HPDE6-E6E7 (cell line): ENCODE data around the gene HBG1.

Experiments used
- DNase-seq: peaks from one replicate; pipeline ENCODE4 v3.0.0; 2011; ENCODE audit warnings: missing footprints; ENCODE audit errors: extremely low spot score

Gene HBG1

DNA sequence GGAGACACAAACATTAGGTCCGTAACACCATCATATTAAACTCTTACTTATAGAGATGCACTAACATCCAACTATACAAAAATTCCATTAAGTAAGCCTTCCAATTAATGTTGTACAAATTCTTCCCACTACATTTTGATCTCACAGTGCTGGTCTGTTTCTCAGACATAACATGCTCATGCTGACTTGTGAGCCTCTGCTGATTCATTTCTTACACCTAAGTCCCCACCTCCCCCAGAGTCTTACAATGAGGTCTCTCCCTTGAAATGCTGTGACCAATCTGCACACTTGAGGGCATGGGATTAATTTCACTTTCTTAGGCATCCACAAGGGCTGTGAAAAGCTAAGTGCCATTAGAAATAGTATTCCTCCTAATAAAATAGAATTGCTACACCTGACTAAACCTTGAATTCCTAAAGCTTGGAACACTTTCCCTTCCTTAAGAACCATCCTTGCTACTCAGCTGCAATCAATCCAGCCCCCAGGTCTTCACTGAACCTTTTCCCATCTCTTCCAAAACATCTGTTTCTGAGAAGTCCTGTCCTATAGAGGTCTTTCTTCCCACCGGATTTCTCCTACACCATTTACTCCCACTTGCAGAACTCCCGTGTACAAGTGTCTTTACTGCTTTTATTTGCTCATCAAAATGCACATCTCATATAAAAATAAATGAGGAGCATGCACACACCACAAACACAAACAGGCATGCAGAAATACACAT lies 2.0 kb downstream of the HBG1 start:
- no peak for DNase-seq

DNA sequence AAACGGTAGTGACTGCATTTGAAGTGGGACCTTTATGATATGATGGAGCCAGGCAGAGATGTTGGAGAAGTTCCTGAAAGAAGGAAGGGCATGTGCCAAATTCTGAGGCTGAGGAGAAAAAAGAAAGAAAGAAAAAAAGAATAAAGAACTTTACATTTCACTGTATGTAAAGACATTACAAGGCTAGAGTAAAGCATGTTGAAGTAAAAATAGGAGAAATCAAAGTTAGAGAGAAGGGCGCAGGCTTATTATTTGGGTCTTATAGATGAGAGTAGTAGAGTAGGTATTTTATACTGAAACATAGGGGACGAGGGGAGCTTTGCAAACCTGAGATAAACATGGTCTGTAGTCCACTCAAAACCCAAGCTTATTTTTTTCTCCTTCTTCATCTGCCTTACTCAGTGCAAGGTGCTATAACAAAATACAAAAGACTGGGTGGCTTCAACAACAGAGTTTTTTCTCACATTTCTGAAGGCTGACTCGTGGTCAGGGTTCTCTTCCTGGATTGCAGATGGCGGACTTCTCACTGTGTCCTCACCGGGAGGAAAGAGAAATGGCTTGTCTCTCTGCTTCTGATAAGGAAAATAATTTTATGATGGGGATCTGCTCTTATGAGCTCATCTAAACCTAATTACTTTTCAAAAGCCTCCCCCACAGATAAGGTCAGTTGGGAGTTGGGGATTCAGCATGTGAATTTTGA lies 2.7 kb downstream of the HBG1 start:
- no peak for DNase-seq

DNA sequence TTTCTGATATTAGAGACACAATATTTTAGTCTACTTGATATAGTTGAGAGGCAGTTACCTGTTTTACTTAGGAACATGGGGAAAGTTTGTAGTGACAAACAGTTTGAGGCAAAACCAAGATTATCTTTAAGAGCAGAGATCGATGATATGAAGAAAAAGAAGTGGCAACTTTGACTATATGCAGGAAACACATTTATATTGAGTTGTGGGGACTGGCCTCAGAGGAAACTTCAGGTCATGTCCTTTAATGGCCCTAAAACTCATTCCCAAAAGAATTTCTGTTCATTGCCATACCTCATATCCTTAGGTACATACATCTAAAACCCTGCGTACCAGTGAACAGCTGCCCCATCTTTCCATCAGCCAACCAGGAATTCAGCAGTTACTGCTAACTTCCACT lies 4.5 kb downstream of the HBG1 start:
- DNase-seq, result no peak

- no peak for DNase-seq
These were observed 5.9 kb downstream of the HBG1 start for GRCh38 chr11:5243816-5244180.

GRCh38 chr11:5242933-5243815 lies 6.5 kb downstream of the HBG1 start:
- DNase-seq, result no peak

DNA sequence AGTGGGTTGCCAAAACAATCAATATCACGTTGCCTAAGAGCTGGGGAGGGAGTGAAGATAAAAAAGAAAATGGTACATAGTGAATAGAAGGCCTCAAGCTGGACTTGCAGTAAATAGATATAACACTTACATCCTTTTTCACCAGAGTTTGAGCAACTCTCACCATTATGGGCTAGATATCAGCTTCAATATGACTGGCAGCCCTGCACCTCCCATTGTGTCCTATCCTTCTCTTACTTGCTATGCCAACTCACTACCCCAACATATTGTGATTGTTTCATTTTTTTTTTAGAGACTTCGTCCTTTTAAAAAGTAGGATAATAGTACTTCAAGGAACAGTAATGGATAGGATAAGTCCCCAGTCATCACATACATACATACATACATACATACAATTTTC lies 7.4 kb downstream of the HBG1 start:
- no peak for DNase-seq

- no peak for DNase-seq
These were observed 8.2 kb downstream of the HBG1 start for GRCh38 chr11:5241458-5241857.

DNA sequence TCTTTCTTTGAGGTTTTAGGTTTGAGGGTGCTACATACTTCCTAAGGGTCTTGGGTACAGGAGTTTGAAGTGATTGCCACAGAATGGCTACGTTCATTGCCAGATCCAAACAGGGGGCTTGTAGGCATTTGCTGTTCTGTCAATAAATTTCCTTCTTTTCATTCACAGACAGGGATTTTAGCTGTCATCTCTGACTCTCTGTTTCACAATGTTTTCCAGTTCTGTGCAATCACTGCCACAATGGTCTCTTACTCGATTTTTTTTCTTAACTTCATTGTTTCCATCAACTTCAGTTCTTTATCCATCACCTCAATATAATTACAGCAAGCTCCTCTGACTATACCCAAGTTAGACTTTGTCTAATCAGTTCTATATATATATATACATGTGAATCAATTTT lies 9.2 kb downstream of the HBG1 start:
- DNase-seq, result no peak

DNA sequence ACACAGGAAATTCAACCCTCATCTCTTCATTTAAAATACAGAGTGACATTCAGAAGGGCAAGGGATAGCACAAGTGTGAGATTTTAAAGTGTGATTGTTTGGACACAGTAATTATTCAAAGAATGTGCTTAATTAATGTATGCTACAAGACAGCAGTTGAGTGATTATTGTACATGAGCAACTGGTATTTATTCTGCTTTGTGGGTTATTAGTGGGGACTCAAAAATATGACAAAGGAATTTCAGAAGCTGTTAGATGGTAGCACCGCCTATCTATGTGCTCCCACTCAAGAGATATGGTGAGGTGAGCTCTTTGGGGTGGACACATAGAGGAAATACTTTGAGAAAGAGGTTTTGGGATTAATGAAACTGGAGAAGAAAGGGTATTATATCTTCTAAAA lies 9.6 kb downstream of the HBG1 start:
- DNase-seq, result no peak

- no peak for DNase-seq
These were observed 10.6 kb downstream of the HBG1 start for GRCh38 chr11:5239046-5239445.

GRCh38 chr11:5238486-5238885 lies 11.2 kb downstream of the HBG1 start:
- DNase-seq, result no peak

DNA sequence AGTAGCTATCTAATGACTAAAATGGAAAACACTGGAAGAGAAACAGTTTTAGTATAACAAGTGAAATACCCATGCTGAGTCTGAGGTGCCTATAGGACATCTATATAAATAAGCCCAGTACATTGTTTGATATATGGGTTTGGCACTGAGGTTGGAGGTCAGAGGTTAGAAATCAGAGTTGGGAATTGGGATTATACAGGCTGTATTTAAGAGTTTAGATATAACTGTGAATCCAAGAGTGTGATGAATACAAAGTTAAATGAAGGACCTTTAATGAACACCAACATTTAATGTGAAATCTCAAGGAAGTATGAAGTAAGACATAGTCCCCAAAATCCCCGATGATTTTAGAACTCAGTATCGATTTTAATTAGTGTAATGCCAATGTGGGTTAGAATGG lies 12.2 kb downstream of the HBG1 start:
- DNase-seq, result no peak

DNA sequence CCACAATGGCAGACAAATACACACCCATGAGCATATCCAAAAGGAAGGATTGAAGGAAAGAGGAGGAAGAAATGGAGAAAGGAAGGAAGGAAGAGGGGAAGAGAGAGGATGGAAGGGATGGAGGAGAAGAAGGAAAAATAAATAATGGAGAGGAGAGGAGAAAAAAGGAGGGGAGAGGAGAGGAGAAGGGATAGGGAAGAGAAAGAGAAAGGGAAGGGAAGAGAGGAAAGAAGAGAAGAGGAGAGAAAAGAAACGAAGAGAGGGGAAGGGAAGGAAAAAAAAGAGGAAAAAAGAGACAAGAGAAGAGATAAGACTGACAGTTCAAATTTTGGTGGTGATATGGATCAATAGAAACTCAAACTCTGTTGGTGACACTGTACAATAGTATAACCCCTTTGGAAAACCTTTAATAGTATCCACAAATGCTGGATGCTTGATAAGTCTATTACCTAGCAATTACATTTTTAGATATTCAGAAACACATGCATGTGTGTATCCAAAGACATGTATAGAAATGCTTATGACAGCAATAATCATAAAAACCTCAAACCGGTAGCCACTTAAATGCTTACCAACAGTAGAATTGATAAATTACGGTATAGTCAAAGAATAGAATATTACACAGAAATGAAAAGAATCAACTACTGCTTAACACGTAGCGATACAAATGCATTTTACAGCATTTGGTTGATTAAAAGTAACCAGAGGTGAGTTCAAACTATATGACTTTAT lies 14.1 kb downstream of the HBG1 start:
- DNase-seq, result no peak

GRCh38 chr11:5234381-5234834 lies 15.2 kb downstream of the HBG1 start, which contains the start of gene HBD:
HBD (minus strand) TSS chr11:5234483; CDS start chr11:5234433, 50 bp downstream.
- no peak for DNase-seq

DNA sequence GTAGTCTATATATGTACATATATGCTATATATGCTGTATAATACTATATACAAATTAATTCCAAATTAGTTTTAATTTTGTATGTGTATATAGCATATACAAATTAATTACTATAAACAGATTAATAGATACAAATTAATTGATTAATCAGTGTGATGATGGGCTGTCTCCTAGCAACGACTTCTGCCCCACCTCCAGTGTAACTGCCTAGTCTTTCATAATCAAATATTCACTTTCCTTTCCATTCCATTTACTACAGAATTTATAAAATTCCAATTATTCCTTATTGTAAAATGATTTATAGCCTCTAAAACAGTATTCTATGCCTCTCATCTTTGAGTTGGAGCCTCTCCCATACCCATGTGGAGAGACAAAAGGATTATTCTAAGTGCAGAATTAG lies 16.4 kb downstream of the HBG1 start:
- DNase-seq, result no peak

DNA sequence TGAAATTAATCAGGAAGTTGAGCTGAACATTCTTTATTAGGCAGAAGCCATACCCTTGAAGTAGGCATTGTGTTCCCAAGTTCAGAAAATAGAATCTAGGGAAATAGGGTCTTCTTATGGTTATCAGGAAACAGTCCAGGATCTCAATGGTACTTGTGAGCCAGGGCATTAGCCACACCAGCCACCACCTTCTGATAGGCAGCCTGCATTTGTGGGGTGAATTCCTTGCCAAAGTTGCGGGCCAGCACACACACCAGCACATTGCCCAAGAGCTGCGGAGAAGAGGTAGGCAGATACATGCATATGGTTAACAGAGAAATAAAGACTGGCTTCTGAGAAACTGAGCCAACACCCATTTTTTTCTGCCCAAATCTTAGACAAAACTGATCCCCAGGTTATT lies 16.8 kb downstream of the HBG1 start:
- no peak for DNase-seq

GRCh38 chr11:5232176-5232575 lies 17.5 kb downstream of the HBG1 start:
- DNase-seq, result no peak

DNA sequence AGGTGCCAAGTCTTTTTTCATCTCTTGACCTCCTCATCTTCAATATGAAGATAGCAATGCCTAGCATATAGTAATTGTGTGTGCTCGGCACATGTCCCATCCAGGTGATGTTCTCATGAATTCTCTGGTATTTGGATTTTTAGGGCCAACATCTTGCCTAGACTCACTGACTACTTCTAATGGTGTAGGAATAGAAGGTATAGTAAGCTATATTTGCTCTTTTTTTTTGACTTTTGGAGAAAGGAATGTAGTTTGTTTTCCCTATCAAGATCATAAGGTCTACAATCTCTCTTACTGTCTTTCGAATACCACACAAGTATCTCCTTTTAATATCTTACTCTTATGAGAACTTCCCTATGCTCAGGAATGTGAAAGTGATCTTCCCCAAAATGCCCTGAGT lies 18.5 kb downstream of the HBG1 start:
- no peak for DNase-seq

DNA sequence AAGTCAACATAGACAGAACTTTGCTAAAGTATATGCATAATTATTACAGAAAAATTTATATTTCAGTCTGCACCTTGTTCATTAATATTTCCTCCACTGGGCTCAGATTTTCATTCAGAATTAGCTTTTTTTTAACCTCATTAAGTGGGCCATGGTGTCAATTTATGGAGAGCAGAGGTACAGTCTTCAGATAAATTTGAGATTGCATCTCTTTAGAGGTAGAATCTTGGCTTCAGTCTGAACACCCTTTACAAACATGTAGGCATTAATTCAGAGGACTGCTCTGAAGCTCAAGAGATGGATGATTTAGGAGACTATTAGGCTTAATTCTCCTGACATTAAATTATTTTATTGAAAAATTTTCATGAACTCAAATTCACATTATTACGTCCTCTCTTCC lies 19.4 kb downstream of the HBG1 start:
- DNase-seq, result no peak

DNA sequence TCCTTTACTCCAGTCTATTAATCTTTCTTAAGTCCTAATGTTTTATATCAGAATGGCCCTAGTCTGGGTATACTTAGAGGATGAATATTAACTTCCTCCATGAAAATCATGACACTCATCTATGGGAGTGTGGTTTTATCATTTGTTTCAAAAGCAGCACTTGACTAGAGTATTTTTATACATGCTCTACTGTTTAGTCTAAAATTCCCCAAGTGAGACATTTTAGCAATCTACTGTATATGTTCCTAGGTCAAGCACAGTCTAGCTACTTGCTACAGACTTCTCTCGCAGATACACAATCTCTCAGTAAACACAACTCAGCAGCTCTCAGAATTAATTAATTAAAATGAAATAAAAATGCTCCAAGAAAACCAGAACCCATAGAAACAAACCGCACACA lies 19.9 kb downstream of the HBG1 start:
- DNase-seq, result no peak

- DNase-seq, result no peak
These were observed 20.3 kb downstream of the HBG1 start for GRCh38 chr11:5229356-5229755.

- DNase-seq, result no peak
These were observed 21.5 kb downstream of the HBG1 start for GRCh38 chr11:5228124-5228523.
